ENCODE results near the gene CCM2.

Gene CCM2

DNA sequence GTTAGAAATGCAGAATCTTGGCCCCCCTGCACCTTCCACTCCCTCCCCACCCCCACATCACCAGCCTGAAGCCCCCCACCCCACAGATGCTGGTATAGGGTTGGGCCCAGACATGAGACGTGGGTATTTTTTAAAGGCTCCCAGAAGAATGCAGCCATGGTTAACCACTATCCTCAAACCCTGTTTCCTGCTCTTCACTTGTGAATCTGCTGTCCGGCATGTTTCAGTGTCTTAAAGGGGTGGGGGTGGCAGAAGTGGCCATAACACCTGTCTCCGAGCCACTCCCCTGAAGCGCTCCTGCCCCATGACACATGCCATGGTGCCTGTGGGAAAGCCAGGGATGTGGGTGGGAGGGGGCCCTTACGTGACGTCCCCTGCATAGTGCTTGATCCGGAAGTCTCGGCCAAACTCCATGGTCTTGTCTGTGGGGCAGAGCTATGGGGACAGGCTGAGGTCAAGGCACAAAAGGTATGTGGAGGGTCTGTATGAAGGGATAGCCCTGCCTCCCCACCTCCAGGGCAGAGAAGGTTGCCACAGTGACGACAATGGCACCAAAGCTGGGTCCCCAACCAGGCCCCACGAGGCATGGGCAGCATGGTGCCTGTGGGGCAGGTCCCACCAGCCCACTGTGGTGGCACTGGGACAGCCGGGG, 30.8 kb upstream of the CCM2 start:
- no peak for DNase-seq (ENCODE audit: low read depth in 1 of 2, low spot score in 1 of 2)

DNA sequence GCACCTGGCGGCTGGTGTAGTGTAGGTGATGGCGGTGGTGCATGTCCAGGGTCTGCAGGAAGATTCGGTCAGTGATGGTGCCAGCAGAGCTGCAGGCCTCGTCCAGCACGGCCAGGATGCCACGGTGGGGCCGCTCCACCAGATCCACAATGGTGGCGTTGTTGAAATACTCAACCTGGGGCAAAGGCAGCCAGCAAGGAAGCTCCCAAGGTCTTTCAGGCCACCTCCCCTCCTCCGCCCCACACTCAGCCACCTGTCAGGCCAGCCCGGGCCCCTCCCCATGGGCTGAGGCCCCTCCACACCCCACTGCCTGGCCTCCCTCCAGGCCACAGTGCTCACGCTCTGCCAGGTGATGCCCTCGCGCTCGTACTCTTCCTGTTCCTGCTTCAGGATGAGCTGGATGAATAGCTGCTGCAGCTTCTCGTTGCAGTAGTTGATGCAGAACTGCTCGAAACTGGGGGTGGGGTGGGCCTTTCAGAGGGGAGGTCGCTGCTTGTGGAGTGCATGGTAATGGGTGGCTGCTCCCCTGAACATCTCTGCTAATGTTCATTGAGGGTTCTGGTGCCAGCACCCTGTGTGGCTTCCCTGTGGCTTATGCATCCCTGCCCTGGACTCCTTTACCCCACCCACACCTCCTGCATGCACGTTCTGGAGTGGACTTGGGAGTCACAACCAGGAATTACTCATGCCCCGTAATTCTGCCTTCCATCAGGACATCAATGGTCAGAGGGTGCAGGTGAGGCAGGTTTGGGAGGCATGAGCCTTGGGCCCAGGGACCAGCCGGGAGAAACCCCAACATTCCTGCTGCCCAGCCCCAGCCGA, 30.1 kb upstream of the CCM2 start:
- DNase-seq (ENCODE audit: low read depth in 1 of 2, low spot score in 1 of 2) = no peak

DNA sequence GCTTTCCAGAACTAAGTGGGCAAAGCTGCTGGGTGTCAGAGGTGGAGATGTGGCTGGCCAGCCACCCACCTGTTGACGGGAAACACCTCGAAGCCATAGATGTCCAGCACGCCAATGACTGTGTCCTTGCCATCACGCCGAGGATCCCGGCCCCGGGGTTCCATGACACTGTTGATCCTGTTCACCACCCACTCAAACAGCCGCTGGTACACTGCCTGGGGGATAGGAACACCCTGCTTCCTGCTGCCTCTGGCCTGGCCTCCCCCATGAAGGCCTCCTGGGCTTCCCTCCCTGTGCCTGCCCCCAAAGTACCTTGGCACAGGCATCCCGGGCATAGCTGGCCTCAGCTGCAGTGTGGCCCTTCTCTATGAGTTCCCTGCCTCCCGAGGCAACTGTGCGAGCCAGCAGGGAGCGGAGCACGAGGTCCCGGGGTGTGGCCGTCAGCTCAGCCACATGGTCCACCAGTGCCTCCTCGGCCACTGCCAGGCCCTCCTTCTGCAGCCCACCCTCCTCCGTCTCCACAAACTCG, 29.4 kb upstream of the CCM2 start:
- no peak for DNase-seq (ENCODE audit: low read depth in 1 of 2, low spot score in 1 of 2)

DNA sequence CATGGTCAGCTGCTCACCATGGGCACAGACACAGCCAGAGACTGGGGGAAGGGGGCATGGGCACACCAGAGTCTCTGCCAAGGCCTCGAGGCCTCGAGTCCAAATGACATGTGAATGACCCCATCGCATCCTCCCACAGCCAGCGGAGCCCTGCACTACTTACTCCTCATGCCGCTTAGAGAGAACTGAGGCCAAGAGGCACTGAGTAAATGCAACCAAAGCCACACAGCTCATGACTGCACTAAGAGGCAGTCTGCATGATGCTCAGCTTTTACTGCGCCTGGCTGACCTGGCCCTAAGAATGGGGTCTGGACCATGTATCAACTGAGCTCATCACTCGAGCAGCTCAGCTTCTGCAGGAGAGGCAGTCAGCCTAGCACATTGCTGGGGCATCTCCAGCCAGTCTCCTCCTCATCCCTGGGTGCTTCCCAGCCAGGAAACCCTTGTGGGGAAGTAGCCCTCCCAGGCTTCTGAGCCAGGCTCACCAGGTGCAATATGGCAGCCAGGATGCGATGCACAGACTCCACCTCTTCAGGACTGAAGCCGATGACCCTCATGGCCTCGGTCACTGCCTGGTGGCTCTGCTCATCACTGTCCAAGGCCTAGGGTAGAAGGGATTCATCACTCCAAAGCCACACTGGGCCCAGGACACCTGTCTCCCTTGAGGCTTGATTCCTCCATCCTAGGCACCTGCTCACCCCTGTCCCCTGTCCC, 28.7 kb upstream of the CCM2 start:
- DNase-seq (ENCODE audit: low read depth in 1 of 2, low spot score in 1 of 2) = no peak

DNA sequence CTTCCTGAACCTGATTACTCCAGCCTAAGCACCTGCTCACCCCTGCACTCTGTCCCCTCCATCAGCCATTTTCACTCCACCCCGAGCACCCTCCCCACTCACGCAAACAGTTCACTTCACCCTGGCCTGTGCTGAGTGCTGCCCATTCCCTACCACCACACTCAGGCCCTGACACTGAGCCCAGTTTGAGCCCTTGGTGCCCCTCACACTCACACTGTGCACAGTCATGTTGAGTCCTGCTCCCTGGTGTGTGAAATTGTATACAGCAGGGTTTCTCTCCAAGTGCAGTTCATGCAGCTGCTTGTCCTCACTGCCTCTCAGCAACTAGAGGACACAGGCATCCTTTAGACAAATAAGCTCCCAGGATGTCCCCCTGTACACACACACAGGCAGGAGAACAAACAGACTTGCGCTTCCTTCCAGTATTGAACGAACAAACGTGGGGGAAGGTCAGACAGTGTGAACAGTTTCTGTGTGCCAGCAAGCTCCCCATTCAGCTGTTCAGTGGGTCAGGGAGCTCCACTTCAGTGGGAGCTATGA, 28.0 kb upstream of the CCM2 start:
- no peak for DNase-seq (ENCODE audit: low read depth in 1 of 2, low spot score in 1 of 2)

DNA sequence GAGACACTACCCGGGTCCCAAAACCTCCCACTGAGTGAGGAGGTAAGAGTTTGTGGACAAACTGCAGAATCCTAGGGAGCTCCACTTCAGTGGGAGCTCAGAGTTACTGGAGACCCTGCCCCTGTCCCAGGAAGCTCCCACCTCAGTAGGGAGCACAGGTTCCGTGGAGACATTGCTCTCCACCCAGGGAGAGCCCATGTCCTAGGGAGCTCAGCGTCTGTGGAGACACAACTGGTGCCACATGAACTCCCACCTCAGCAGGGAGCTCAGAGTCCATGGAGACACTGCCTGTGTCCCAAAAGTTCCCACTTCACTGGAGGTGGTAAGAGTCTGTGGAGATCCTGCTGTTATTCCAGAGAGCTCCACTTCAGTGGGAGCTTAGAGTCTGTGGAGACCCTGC, 27.4 kb upstream of the CCM2 start:
- DNase-seq (ENCODE audit: low read depth in 1 of 2, low spot score in 1 of 2) = no peak

DNA sequence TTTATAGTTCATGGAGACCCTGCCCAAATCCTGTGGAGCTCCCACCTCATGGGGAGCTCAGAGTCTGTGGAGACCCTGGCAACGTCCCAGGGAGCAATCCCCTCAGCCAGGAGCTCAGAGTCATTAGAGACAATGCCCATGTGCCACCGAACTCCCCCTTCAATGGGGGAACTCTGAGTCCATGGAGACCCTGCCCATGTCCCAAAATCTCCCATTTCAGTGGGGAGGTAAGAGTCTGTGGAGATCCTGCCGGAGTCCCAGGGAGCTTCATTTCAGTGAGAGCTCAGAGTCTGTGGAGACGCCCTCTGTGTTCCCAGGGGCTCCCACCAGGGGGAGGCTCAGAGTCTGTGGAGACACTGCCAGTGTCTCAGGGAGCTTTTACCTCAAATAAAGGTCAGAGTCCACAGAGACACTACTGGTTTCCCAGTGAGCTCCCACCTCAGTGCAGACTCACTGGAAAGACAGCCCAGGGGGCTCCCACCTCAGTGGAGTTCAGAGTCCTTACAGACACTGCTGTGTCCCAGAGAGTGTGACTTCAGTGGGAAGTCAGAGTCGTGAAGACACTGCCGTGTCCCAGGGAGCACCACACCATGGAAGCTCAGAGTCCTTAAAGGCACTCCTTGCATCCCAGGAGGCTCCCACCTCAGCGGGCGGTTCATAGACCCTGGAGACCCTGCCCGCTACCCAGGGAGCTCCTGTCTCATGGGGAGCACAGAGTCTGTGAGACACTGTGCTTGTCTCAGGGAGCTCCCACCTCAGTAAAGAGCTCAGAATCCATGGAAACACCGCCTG, 26.2 kb upstream of the CCM2 start:
- peak in 1 of 2 donors; percentile 18 for DNase-seq (ENCODE audit: low read depth in 1 of 2, low spot score in 1 of 2)

DNA sequence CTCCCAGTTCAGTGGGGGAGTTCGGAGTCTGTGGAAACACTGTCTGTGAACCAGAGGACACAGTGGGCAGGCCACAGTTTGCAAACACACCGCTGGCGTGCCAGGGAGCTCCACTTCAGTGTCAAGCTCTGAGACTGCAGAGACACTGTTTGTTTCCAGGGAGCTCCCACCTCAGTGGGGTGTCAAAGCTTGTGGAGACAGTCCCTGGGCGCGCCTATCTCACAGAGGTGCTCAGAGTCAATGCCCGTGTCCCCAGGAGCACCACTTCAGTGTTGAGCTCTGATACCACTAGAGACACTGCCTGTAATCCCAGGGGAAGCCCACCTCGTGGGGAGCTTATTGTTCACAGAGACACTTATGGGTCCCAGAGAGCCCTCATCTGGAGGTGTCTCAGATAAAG, 25.5 kb upstream of the CCM2 start:
- no peak for DNase-seq (ENCODE audit: low read depth in 1 of 2, low spot score in 1 of 2)

DNA sequence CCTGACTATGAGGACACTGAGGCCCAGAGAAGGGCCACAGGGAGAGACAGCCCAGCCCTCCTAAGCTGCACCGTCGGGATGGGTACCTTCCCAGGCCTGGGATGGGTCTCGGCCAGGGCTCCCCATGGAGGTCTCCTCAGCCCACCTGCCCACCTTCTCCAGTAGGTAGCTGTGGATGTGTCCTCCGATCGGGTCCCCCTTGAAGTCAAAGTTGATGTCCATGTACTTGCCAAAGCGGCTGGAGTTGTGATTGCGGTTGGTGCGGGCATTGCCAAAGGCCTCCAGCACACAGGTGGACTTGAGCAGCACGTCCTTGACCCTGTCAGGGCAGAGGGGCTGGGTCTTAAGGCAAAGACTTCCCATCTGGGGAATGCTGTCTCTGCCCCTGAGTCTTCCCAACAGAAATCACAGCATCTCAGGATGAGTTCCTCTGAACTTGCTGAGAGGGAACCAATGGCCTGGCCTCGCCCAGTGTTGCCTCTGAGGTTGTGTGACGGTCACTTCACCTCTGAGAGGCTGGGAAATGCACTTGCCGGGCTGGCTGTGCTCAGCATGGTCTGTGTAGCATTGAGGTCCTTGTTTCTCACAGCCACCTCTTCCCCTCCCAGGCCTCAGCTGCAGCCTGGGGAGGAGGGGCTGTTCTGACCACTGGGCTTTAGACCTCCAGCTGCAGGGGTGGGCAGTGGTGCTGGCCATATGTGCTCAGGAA, 24.5 kb upstream of the CCM2 start:
- DNase-seq (ENCODE audit: low read depth in 1 of 2, low spot score in 1 of 2) = no peak

DNA sequence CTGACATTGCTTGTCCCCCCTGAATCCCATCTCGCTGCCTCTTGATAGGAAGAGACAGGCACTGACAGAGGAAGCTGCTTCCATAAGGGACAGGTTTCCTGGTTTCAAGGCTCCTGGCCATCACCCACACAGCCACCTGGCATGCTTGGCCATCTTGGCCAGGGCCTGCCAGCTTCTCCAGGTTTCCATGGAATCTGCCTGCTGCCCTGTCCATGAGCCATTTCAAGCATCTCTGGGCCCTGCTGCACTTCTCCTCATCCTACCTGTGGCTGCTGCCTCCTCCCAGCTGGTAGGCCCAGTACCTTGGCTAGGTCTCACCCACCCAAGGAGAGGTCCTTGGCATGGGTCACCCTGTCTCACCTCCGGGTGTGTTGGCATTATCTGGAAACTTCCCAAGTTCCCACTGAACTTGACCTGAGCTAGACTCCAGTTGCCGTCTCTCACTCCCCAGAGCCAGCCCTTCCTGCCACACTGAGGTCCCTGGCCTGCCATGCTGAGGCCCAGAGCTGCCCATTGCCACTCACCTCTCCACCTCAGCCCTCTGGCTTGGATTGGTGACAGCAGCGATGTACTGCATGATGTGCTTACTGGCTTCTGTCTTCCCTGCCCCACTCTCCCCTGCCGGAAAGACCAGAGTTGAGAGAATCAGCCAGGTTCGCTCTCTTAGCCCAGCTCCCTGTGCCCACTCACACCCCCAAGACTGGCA, 23.8 kb upstream of the CCM2 start:
- no peak for DNase-seq (ENCODE audit: low read depth in 1 of 2, low spot score in 1 of 2)

DNA sequence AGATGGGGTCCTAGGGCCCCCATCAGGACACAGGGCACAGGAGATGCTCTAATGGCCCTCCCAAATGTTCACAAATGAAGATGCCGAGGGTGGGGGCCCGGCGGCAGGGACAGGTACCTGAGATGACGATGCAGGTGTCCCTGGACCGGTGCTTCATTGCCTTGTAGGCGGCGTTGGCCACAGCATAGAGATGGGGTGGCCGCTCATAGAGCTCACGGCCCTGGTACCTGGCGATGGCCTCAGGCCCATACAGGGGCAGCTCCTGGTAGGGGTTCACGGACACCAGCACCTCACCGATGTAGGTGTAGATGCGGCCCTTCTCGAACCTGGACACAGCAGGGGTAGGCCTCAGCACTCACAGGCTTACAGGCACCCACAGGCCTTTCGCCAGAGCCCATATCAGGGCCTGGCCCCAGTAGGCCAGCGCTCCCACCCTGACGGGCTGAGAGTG, 23.2 kb upstream of the CCM2 start:
- no peak for DNase-seq (ENCODE audit: low read depth in 1 of 2, low spot score in 1 of 2)

DNA sequence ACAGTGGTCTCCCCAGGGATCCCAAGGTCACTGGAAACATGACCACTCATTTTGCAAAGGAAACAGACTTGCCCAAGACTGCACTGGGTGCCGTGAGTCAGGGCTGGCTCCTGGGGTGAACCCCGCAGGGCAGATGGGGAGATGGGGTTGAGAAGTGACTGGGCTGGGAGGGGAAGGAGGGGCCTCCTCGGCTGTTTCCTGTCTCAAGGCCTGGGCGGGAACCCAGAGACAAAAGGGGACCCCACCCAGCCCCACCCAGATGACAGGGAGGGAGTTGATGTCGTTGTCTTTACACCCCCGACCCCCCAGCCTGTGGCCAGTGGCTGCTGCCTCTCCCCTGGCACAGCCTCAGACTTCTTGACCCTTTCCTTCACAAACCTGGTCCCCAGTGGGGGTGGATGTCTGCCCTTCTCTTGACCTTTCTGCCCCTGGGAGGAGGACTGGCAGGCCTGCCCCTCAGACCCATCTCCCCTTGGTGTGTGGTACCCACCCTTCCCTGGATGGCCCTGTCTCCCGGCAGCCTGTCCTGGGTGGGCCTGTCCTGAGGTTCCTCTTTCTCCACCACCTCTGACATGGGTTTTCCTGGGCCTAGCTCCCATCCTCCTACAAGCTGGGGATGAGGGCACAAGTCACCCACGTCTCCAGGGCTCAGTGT, 22.6 kb upstream of the CCM2 start:
- peak; percentile 46 to 62 for DNase-seq (ENCODE audit: low read depth in 1 of 2, low spot score in 1 of 2)

DNA sequence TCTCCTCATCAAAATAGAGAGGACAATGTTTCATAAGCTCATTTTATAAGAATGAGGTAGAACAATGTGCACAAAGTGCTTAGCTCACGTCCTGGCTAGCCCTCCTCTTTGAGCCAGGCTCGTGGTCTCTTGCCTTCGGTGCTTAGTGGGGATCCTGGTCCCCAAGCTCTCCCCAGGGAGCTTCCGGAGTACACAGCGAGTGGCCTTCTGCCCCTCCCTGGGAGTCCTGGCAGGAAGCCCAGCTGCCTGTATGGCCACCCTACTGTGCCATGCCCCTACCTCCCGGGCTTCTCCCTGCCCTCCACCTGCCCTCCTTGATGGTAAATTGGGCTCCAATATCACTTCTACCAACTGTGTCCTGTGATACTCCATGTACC, 22.1 kb upstream of the CCM2 start:
- DNase-seq (ENCODE audit: low read depth in 1 of 2, low spot score in 1 of 2) = no peak

DNA sequence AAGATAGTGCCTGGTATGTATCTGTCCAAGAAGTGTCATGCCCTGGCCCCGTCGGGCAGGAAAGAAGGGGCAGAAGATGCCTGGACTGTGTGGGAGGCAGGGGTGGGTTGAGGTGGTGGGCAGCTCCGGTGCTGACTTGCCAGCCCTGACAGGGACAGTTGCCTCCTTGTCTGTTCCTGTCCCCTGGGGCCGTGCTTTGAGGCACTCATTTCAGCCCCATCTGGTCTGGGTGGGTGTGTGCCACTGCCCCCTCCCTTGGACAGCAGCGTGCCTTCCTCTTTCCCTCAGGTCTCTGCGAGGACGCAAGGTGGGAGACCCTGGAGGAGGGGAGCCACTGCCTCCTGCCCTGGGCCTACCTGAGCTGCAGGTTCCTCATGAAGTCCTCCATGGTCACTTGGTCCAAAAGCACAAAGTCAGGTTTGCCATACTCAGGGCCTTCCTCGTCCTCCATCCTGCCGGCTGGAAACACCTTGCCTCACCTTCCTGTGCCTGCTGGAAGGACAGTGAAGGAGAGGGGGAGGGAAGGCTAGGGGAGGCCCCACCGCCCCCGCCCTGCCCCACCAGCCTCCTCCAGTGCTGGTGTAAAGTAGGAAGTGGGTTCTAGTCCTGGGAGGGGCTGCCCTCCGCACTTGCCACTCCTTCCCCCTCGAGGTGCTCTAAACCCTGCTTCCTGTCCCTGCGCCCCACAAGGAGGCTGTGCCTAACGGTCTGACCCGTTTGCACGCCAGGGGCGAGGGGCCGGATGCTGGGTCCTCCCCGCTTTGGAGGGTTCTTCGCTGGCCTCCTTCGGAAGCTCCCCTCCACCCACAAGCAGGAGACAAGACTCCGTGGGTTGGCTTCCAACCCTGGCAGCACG, 21.3 kb upstream of the CCM2 start, which contains the start of gene MYO1G:
TSS of gene MYO1G (minus strand) at position 505 of the 856 bp plus-strand sequence. CDS start at position 451, 54 bp downstream.
- peak; percentile 61 to 72 for DNase-seq (ENCODE audit: low read depth in 1 of 2, low spot score in 1 of 2)

DNA sequence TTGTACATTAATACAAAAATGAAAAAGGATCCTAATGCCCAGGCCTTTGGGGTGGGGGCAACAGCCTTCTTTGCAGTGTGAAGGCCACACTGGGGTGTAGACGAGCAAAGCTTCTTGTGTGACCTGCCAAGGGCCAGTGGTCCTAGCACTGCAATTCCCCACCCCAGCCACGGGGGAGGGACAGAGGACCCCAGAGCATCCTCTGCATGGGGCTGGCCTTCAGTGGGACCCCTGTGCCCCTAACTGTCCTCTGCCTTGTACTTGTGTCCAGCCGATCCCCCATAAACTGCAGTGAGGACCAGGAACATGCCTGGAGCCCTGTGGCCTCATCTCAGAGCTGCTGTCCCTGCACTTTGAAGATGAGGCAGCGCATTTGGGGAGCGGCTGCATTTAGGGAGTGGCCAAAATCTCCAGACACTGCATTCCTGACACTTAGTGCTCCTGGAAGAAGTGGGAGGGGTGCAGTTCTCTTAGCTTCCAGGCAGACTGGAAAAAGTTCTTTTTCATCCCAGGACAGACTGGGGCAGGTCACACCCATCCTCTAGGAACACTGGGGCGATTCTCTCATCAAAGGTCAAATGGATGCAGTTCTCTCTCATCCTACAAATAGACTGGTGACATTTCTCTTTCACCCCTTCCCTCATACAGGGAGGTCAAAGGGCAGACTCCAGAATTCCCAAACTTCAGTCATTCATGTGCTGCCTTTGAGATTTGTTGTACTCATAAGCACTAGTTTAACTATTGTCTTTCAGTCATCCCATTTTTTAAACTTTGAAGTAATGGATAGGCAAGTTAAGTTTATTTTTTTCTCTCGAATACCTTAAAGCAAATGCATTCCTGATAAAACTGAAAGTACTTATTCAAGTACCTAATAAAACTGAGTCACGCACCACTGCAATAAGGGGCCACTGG, 20.3 kb upstream of the CCM2 start:
- no peak for DNase-seq (ENCODE audit: low read depth in 1 of 2, low spot score in 1 of 2)

DNA sequence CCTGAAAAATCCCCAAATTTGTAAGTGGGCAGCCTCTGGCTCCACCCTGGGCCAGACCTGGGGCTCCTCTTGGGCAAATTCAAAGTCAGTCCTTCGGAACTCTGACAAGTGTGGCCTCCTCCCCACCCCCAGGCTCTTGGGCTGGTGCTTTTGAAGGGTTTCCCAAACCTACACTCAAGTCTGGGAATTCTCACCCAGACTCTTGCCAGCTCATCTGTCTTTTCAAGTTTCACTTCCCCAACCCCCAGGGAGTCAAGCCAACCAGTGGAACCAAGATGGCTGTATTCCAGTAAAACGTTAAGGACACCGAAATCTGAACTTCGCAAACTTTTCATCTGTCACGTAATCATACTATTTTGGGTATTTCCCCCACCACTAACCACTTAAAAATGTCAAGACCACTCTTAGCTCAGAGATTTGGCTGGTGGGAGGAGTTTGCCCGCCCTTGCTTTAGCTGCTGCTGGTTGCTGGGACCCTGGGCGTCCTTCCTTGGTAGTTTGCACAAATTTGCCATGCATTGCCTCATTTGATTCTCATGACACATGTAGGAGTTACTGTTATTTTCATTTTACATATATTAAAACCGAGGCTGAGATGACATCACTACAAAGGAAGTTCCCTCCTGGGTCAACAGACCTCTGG, 19.5 kb upstream of the CCM2 start:
- peak; percentile 48 to 71 for DNase-seq (ENCODE audit: low read depth in 1 of 2, low spot score in 1 of 2)

Data from activated CD4-positive, alpha-beta T cell treated with anti-CD3 and anti-CD28 coated beads, Interleukin-2, amount 50 U/mL, for 24 hours (primary cell).